Epithelial cell of esophagus (primary cell): ENCODE results near the gene PRRT4.

ENCODE experiments used
- DNase-seq: peaks from one replicate; pipeline ENCODE4 v3.0.0; 2010; ENCODE audit warnings: low read depth
- H3K4me3 ChIP-seq: 2 replicates; pipeline ENCODE4 v1.5.1; 2011; ENCODE audit warnings: mild to moderate bottlenecking, low read length, control low read depth
- TF ChIP-seq, protein P1 (sequence below): IDR thresholded peaks from 2 replicates; pipeline ENCODE4 v1.5.1; 2011; ENCODE audit warnings: low read depth, mild to moderate bottlenecking, low read length, control low read depth, inconsistent platforms; ENCODE audit not compliant: insufficient read depth; ENCODE audit errors: missing control alignments

Gene PRRT4

DNA sequence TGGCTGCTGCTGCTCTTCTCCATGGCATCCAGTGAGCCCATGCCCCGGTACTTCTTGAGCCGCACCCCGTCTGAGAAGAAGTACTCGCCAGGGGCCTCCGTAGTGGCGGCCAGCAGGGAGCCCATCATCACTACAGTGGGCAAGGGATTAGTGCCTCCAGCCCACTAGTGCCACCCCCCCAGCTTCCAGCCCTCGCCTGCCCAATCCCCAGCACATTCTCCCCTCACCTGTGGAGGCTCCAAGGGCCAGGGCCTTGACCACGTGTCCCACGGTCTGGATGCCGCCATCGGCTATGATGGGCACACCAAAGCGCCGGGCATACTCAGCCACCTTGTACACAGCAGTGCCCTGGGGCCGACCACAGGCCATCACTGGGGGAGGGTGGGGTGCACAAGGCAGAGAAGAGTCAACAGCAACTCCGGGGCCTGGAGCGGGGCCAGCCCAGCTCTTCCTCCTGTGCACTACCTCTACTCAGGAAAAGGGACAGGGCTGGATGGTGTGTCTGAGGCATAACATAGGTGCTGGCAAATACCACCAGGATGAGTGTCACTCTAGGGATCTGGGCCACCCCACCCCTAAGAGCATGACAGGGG, 33.5 kb upstream of the PRRT4 start:
- DNase-seq, result no peak
- H3K4me3 ChIP-seq, result no peak overlapping the region
- TF ChIP-seq, protein P1, sequence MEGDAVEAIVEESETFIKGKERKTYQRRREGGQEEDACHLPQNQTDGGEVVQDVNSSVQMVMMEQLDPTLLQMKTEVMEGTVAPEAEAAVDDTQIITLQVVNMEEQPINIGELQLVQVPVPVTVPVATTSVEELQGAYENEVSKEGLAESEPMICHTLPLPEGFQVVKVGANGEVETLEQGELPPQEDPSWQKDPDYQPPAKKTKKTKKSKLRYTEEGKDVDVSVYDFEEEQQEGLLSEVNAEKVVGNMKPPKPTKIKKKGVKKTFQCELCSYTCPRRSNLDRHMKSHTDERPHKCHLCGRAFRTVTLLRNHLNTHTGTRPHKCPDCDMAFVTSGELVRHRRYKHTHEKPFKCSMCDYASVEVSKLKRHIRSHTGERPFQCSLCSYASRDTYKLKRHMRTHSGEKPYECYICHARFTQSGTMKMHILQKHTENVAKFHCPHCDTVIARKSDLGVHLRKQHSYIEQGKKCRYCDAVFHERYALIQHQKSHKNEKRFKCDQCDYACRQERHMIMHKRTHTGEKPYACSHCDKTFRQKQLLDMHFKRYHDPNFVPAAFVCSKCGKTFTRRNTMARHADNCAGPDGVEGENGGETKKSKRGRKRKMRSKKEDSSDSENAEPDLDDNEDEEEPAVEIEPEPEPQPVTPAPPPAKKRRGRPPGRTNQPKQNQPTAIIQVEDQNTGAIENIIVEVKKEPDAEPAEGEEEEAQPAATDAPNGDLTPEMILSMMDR, result no peak

DNA sequence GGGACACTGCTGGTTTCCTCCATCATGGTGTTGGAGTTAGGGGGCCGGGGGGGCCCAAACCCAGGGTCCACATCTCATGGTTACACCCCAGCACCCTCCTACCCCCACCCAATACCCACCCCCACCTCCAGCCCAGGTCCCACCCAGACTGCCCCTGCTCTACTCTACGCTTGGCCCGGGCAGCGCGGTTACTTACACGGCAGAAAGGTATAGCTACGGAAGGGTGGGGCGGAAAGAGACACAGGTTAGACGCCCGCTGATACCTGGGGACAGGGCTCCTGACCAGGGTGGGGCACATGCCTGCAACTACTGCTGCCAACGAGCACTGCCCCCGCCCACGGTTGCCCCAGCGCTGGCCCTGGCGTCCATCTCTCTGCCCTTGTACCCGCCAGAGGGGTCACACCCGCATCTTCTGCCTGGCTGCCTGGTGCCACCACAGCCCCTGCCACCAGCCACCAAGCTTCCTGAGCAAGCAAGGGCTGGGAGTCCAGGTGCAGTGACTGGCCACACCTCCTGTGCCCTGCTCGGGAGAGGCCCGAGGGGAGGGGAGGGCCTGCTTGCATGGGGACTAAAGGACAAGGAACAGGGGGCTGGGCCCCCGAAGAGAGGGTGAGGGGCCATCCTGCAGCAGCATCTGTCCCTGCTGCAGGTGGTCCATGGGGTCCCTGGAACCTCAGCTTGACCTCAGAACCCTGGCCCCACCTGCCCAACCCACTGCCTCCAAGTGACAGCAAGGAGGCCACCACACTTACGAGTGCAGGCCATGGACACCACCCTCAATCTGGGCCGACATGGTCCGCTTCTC, 32.2 kb upstream of the PRRT4 start:
- TF ChIP-seq, protein P1, result no peak
- no peak for DNase-seq
- H3K4me3 ChIP-seq, result no peak overlapping the region

DNA sequence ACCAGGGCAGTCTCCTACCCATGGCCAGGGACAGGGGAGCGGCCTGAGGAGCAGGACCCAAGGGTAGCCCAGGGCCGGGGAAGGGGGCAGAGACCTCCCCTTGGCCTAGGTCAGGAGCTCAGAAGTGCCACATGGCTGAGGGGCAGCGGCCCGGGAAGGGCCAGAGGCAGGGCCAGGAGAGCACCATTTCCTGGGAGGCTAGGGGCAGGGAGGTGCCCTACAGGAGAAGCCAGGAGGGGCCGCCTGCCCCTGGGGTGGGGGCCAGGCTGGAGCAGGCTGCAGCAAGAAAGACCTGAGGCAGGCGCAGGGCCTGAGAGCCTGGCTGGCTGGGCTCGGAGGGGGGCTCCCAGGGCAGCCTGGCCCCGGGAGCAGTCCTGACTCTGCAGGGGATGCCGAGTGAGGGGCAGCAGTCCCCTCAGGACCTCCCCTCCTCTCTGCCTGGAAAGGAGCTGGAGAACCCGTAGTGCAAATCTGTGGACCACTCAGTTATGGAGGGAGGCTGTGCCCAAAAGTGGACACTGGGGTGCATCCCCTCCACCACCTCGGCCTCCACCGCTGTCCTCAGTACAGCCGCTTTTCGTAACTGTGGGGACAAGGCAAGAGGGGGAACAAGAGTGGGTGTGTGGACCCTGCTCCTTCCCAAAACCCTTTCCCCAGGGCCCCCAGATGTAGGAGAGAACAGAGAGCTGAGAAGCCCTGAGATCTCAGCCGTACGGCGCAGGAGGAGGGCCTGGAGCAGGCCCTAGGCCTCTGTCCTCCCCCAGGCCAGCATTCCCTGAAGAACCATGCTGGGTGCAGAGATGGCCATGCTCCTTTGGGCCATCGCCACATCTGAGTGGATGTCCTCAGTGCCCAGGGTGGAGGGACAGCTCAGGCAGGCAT, 31.2 kb upstream of the PRRT4 start:
- no peak for DNase-seq
- no peak overlapping the region for H3K4me3 ChIP-seq
- TF ChIP-seq, protein P1, result no peak

DNA sequence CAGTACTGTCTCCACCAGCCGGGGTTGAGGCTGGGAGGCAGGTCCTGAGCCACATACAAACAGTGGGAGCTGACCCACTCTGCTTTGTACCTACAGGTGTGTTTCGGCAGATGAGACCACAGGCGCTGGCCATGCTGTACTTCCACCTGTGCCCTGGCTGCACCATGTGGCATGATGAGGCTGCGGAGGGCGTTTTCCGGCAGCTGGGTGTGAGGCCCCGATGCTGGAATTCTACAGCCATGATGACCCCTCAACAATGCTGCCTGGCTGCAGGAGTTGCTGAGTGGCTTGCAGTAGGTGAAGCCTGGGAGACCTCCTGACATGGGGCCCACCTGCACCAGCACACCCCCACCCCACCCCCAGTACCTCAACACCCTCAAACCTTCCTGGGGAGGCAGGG, 30.3 kb upstream of the PRRT4 start:
- no peak for DNase-seq
- H3K4me3 ChIP-seq, result no peak overlapping the region
- TF ChIP-seq, protein P1, result no peak

DNA sequence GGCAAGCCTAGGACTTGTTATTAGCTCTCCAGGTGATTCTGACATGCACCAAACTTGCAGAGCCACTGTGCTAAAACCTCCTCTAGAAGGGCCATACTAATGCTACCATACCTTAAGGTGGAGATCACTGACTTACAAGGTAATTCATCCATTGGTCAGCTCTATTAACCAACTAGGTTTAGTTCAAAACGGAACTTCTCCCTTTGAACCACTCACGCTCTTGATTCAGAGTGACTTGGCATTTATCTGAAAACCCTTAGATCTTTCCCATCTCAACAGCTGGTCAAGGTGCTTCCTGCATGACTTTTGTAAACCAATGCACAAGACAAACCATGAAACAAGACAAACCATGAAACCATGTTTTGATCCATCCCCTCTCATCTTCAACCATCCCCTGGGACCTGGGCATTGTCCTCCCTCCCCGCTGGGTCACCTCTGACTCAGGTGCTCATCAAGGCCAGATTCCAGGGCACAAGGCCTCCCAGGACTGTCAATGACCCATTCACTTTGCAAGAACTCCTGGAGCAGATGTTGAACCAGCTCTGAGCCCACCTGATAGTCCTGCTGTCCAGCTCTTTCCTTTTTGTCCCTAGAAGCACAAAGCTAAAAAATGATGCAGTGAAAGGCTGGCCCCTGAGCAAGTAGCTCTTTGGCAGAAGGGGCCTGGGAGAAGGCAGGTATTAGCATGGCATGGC, 29.5 kb upstream of the PRRT4 start:
- TF ChIP-seq, protein P1, result no peak
- no peak overlapping the region for H3K4me3 ChIP-seq
- no peak for DNase-seq

DNA sequence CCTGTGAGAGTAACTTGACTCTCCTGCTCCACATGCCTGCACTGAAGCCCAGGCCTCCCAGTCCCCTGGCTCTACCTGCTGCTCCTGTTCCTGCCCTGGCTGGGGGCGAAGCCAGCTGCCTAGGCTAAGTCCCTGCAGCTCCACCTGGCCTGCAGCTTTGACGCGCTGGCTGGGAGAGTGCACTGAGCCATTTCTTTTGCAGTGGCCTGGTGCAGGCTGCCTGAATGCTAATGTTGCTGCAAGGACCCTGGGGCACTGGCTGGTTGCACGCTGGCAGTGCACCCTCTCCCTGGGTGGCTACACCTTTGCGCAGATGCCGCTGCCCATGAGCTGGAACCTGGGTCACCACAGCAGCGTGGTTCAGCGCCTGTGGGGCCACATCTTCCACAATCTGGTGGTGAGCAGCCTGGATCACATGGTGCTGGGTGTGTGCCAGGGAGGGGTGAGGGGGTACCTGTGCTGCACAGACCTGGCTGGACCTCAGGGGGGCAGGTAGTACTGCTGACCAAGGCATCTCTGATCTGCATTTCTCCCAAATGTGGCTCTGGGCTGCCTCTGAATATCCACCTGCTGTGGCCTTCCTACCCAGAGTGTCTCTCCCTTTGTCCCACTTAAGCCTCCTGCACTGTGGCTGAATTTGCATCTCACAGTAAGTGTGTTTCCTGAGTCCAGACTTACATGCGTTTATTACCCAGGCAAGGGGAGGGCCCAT, 28.3 kb upstream of the PRRT4 start:
- no peak overlapping the region for H3K4me3 ChIP-seq

More for the DNA sequence above, 28.3 kb upstream of the PRRT4 start:
- TF ChIP-seq, protein P1, result no peak
- DNase-seq, result no peak
